Activated T-cell treated with anti-CD3 and anti-CD28 coated beads, Interleukin-2, amount 50 U/mL, for 24 hours (primary cell): ENCODE measurements around the gene PAQR4.

ENCODE experiments used
- DNase-seq: peaks from one replicate; pipeline ENCODE4 v3.0.0-alpha.2; 2020
- H3K27ac Mint-ChIP-seq: 2 replicates; pipeline ENCODE4 v1.8.0; 2020; ENCODE audit warnings: mild to moderate bottlenecking, mixed read lengths
- H3K27me3 Mint-ChIP-seq: 2 replicates; pipeline ENCODE4 v1.8.0; 2020; ENCODE audit warnings: mixed read lengths
- H3K36me3 Mint-ChIP-seq: 2 replicates; pipeline ENCODE4 v1.8.0; 2020; ENCODE audit warnings: low read depth, mixed read lengths
- H3K4me1 Mint-ChIP-seq: 2 replicates; pipeline ENCODE4 v1.8.0; 2020; ENCODE audit warnings: low read depth, mixed read lengths
- H3K4me3 Mint-ChIP-seq: 2 replicates; pipeline ENCODE4 v1.8.0; 2020; ENCODE audit warnings: mild to moderate bottlenecking, moderate library complexity, mixed read lengths
- H3K9me3 Mint-ChIP-seq: 2 replicates; pipeline ENCODE4 v1.8.0; 2020; ENCODE audit warnings: mixed read lengths

PAQR4 gene

GRCh38 chr16:2975161-2975795 lies 6.1 kb downstream of the PAQR4 start:
- no peak for DNase-seq
- Mint-ChIP-seq H3K9me3 (no peaks in the 10 kb centered on the region), H3K27me3 (no peaks in the 10 kb centered on the region), H3K36me3 (peaks cover 83% of the 10 kb centered on the region), H3K4me3 (no peak overlapping the region), H3K27ac (no peak overlapping the region), H3K4me1 (peaks cover 17% of the 10 kb centered on the region)

GRCh38 chr16:2976201-2976600 lies 7.1 kb downstream of the PAQR4 start:
- no peak overlapping the region for H3K27ac Mint-ChIP-seq
- no peak for DNase-seq
- H3K27me3 Mint-ChIP-seq: no peaks in the 10 kb centered on the region
- no peaks in the 10 kb centered on the region for H3K9me3 Mint-ChIP-seq
- peaks cover 16% of the 10 kb centered on the region for H3K4me1 Mint-ChIP-seq
- H3K36me3 Mint-ChIP-seq: peaks cover 78% of the 10 kb centered on the region
- no peak overlapping the region for H3K4me3 Mint-ChIP-seq

DNA sequence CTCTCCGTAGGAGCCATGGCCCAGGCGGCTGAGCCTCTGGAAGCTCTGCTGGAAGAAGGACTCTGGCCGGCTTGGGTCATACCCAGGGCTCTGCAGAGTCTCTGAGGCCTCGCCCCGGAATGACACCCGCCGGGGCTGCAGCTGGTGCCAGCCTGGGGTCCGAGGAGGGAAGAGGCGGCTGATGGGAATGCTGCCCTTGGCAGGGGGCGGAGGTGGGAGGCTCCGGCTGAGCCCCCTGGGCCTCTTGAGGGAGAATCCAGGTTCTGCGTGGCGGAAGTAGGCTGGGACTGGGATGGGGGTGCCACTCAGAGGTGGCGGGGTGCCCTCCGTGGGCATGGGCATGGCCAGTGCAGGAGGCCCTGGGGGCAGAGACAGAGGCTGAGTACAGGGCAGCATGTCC lies 7.5 kb downstream of the PAQR4 start:
- Mint-ChIP-seq H3K4me1 (peaks cover 19% of the 10 kb centered on the region), H3K27me3 (no peaks in the 10 kb centered on the region), H3K36me3 (peaks cover 75% of the 10 kb centered on the region), H3K9me3 (no peaks in the 10 kb centered on the region), H3K27ac (no peak overlapping the region), H3K4me3 (no peak overlapping the region)
- no peak for DNase-seq

- no peak for DNase-seq
- Mint-ChIP-seq H3K4me3 (no peak overlapping the region), H3K27ac (peak overlapping the region; percentile 33), H3K4me1 (peaks cover 23% of the 10 kb centered on the region), H3K9me3 (no peaks in the 10 kb centered on the region), H3K27me3 (no peaks in the 10 kb centered on the region), H3K36me3 (peaks cover 67% of the 10 kb centered on the region)
These were observed 8.3 kb downstream of the PAQR4 start for GRCh38 chr16:2977440-2977839.

- DNase-seq: no peak
- Mint-ChIP-seq H3K4me3 (peak overlapping the region; percentile 90), H3K9me3 (no peaks in the 10 kb centered on the region), H3K4me1 (peaks cover 33% of the 10 kb centered on the region), H3K27ac (peak overlapping the region; percentile 88), H3K36me3 (peaks cover 47% of the 10 kb centered on the region), H3K27me3 (peaks cover 3% of the 10 kb centered on the region)
These were observed 10.6 kb downstream of the PAQR4 start for GRCh38 chr16:2979669-2980226.

- Mint-ChIP-seq H3K36me3 (peaks cover 40% of the 10 kb centered on the region), H3K9me3 (no peaks in the 10 kb centered on the region), H3K27me3 (peaks cover 3% of the 10 kb centered on the region), H3K4me1 (peaks cover 33% of the 10 kb centered on the region), H3K27ac (peak within 1 kb of the TSS; percentile 88), H3K4me3 (peak within 1 kb of the TSS; percentile 90)
- DNase-seq: peak; percentile 98
These were observed 11.4 kb downstream of the PAQR4 start, which contains the start of gene PKMYT1 for GRCh38 chr16:2980227-2981176. PKMYT1 (minus strand) TSS chr16:2980446; CDS start chr16:2979657, 789 bp downstream.

- H3K9me3 Mint-ChIP-seq: no peaks in the 10 kb centered on the region
- H3K4me3 Mint-ChIP-seq: peak overlapping the region; percentile 90
- H3K27me3 Mint-ChIP-seq: peaks cover 3% of the 10 kb centered on the region
- peak overlapping the region; percentile 88 for H3K27ac Mint-ChIP-seq
- H3K36me3 Mint-ChIP-seq: peaks cover 31% of the 10 kb centered on the region
- peaks cover 33% of the 10 kb centered on the region for H3K4me1 Mint-ChIP-seq
- no peak for DNase-seq
These were observed 12.2 kb downstream of the PAQR4 start for GRCh38 chr16:2981177-2981898.

GRCh38 chr16:2981899-2982250 lies 12.7 kb downstream of the PAQR4 start:
- DNase-seq: no peak
- Mint-ChIP-seq H3K9me3 (no peaks in the 10 kb centered on the region), H3K4me3 (peak overlapping the region; percentile 60), H3K27me3 (peaks cover 5% of the 10 kb centered on the region), H3K27ac (peak overlapping the region; percentile 45), H3K36me3 (peaks cover 26% of the 10 kb centered on the region), H3K4me1 (peaks cover 33% of the 10 kb centered on the region)

- Mint-ChIP-seq H3K4me1 (peaks cover 33% of the 10 kb centered on the region), H3K4me3 (peak overlapping the region; percentile 60), H3K27ac (no peak overlapping the region), H3K27me3 (peaks cover 5% of the 10 kb centered on the region), H3K9me3 (no peaks in the 10 kb centered on the region), H3K36me3 (peaks cover 21% of the 10 kb centered on the region)
- no peak for DNase-seq
These were observed 13.3 kb downstream of the PAQR4 start for GRCh38 chr16:2982402-2982801.

DNA sequence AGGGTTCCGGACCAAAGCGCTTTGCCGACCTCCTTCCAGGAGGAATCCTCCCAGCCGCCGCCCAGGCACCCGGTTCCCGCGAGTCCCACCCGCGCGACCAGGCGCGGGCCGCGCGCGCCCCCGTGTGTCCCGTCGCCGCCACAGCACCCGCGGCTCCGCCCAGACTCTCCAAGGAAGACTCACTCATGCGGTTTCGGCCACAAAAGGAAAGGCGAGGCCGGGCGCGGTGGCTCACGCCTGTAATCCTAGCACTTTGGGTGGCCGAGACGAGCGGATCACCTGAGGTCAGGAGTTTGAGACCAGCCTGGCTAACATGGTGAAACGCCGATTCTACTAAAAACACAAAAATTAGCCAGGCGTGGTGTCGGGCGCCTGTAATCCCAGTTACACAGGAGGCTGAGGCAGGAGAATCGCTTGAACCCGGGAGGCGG lies 14.6 kb downstream of the PAQR4 start:
- H3K4me1 Mint-ChIP-seq: peaks cover 28% of the 10 kb centered on the region

GRCh38 chr16:2985462-2985861 lies 16.3 kb downstream of the PAQR4 start:
- H3K9me3 Mint-ChIP-seq: no peaks in the 10 kb centered on the region
- H3K27me3 Mint-ChIP-seq: peaks cover 5% of the 10 kb centered on the region
- H3K4me3 Mint-ChIP-seq: no peak overlapping the region
- no peak overlapping the region for H3K27ac Mint-ChIP-seq
- peaks cover 25% of the 10 kb centered on the region for H3K4me1 Mint-ChIP-seq
- peaks cover 3% of the 10 kb centered on the region for H3K36me3 Mint-ChIP-seq
- no peak for DNase-seq

More for the DNA sequence above, 14.6 kb downstream of the PAQR4 start:
- Mint-ChIP-seq H3K36me3 (peaks cover 10% of the 10 kb centered on the region), H3K4me3 (peak overlapping the region; percentile 33), H3K27me3 (peaks cover 5% of the 10 kb centered on the region), H3K9me3 (no peaks in the 10 kb centered on the region), H3K27ac (no peak overlapping the region)
- DNase-seq: peak; percentile 86

DNA sequence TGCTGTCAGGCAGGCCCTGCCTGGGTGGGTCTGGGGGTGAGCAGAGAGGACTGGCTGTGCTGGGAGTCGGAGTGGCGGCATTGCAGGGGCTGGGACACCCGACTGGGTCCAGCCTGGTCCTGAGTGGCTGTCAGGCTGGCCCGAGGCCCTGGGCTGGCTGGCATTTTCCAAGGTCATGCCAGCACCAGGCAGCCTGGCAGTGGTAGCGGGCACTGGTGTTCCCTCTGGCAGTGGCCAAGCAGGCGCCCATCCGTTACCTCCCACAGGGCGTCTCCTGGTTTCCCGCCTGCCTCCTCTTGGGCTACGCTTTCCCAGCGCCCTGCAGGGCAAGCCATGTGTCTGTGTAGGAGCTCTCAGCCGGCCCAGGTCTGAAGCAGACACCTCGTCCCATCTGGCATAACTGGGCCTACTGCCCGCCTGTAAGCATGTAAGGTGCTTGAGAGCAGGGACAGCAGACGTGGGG lies 16.8 kb downstream of the PAQR4 start:
- Mint-ChIP-seq H3K9me3 (no peaks in the 10 kb centered on the region), H3K27ac (no peak overlapping the region), H3K4me1 (peaks cover 20% of the 10 kb centered on the region), H3K4me3 (no peak overlapping the region), H3K27me3 (peaks cover 5% of the 10 kb centered on the region), H3K36me3 (no peaks in the 10 kb centered on the region)
- no peak for DNase-seq

GRCh38 chr16:2986623-2987188 lies 17.6 kb downstream of the PAQR4 start:
- no peaks in the 10 kb centered on the region for H3K36me3 Mint-ChIP-seq
- no peaks in the 10 kb centered on the region for H3K9me3 Mint-ChIP-seq
- H3K4me3 Mint-ChIP-seq: no peak overlapping the region
- no peak for DNase-seq
- peaks cover 5% of the 10 kb centered on the region for H3K27me3 Mint-ChIP-seq
- H3K4me1 Mint-ChIP-seq: peaks cover 14% of the 10 kb centered on the region
- H3K27ac Mint-ChIP-seq: no peak overlapping the region

GRCh38 chr16:2987286-2987685 lies 18.1 kb downstream of the PAQR4 start:
- Mint-ChIP-seq H3K36me3 (no peaks in the 10 kb centered on the region), H3K9me3 (no peaks in the 10 kb centered on the region), H3K4me1 (peaks cover 11% of the 10 kb centered on the region), H3K27ac (no peak overlapping the region), H3K27me3 (peaks cover 5% of the 10 kb centered on the region), H3K4me3 (no peak overlapping the region)
- no peak for DNase-seq
